Stimulated activated CD4-positive, alpha-beta T cell treated with anti-CD3 and anti-CD28 coated beads, Interleukin-15, amount 100 ng/mL, for 1 hour (primary cell): Measurements from ENCODE around the gene KRTAP5-9.
"Not testable (repeated sequence)": the region's sequence is repeated elsewhere in the genome, so short reads cannot be mapped to it uniquely, and the experiment has no call there.

Source experiments
- DNase-seq, 2 donors: peaks; one replicate each; pipeline ENCODE4 v3.0.0-alpha.2; 2020; ENCODE audit warnings: low read depth in 1 of 2, low spot score in 1 of 2

The KRTAP5-9 gene

DNA sequence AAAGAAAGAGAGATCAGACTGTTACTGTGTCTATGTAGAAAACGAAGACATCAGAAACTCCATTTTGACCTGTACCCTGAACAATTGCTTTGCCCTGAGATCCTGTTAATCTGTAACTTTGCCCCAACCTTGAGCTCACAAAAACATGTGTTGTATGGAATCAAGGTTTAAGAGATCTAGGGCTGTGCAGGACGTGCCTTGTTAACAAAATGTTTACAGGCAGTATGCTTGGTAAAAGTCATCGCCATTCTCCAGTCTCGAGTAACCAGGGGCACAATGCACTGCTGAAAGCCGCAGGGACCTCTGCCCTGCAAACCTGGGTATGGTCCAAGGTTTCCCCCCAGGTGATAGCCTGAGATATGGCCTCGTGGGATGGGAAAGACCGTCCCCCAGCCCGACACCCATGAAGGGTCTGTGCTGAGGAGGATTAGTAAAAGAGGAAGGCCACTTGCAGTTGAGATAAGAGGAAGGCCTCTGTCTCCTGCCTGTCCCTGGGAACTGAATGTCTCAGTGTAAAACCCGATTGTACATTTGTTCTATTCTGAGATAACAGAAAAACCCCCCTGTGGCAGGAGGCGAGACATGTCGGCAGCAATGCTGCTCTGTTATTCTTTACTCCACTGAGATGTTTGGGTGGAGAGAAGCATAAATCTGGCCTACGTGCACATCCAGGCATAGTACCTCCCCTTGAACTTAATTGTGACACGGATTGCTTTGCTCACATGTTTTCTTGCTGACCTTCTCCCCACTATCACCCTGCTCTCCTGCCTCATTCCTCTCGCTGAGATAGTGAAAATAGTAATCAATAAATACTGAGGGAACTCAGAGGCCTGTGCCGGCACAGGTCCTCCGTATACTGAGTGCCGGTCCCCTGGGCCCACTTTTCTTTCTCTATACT, 13.3 kb upstream of the KRTAP5-9 start:
- not testable (repeated sequence) for DNase-seq

- no peak for DNase-seq
Observed at GRCh38 chr11:71535825-71536224, 12.4 kb upstream of the KRTAP5-9 start.

DNA sequence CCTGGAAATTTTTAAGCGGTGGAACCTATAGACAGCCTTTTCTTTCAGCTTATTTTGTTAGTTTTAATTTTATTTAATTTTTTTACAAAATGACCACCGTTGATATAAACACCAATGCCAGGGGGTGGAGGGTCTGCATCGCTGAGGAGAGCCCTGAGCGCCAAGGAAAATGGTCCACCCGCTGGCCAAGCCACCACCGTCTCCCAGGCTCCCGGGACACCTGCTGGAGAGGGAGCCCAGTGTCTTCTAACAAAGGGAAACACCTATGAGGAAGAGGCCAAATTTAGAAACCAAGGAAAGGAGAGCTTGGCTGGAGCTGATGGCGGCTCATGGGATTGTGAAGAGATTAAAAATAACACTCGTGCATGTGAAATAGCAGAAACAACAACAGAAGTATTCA, 10.7 kb upstream of the KRTAP5-9 start:
- no peak for DNase-seq

DNA sequence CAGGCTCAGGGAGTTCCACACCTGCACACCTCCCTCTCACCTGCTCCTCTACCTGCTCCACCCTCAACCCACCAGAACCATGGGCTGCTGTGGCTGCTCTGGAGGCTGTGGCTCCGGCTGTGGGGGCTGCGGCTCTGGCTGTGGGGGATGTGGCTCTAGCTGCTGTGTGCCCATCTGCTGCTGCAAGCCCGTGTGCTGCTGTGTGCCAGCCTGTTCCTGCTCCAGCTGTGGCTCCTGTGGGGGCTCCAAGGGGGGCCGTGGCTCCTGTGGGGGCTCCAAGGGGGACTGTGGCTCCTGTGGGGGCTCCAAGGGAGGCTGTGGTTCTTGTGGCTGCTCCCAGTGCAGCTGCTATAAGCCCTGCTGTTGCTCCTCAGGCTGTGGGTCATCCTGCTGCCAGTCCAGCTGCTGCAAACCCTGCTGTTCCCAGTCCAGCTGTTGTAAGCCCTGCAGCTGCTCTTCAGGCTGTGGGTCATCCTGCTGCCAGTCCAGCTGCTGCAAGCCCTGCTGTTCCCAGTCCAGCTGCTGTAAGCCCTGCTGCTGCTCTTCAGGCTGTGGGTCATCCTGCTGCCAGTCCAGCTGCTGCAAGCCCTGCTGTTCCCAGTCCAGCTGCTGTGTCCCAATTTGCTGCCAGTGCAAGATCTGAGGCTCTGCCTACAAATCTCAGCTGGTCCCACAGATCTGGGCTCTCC, 10.1 kb upstream of the KRTAP5-9 start, which contains the start of gene KRTAP5-8:
TSS of gene KRTAP5-8 (plus strand) at position 49 of the 689 bp plus-strand sequence. CDS start at position 80, 31 bp downstream.
- not testable (repeated sequence) for DNase-seq

DNA sequence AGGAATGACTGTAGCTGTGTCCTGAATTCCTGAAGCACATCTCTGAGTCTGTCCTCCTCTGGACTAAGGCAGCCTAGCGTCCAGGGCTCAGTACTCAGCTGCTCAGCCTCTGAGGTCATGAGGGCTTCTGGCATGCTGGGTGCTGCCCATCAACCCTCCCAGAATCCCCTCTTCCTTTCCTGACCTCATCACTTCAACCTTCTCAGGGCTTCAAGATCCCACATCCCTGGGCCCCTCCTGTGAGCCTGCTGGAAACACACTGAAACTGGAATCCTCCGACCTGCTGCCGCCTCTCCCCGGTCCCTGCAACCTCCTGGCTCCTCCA, 9.6 kb upstream of the KRTAP5-9 start:
- DNase-seq = no peak

GRCh38 chr11:71539017-71539416, 9.2 kb upstream of the KRTAP5-9 start:
- DNase-seq = no peak

DNA sequence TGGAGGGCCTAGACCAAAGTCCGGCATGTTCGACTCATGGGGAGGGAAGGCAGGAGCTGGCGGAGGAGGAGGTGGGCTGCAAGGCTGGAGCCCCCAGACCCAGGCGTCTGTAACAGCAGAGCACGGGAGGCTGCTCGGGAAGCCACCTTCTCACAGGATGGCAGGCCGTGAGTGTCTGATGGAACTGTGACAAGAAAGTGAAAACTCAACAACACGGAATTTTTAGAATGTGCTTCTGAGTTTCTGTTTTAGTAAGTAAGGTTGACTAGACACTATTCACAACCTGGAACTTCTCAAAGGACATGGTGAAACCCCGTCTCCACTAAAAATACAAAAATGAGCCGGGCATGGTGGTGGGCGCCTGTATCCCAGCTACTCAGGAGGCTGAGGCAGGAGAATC, 8.2 kb upstream of the KRTAP5-9 start:
- DNase-seq = not testable (repeated sequence)

GRCh38 chr11:71540521-71541304, 7.5 kb upstream of the KRTAP5-9 start:
- not testable (repeated sequence) for DNase-seq

DNA sequence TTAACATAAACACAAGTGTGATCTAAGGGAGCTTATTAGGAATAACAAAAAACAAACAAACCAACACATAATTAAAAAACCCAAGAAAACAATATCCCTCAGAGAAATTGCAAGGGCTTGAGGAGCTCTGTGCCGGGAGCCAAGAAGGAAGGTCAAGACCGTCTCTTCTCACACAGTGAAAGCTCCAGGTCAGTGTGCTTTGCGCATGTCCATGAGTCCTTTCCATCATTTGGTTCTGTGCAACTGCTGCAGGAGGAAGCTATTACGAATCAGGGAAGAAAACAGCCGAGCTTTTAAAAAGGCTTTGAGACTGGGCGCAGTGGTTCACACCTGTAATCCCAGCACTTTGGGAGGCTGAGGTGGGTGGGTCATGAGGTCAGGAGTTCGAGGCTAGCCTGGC, 5.8 kb upstream of the KRTAP5-9 start:
- no peak for DNase-seq

- DNase-seq = no peak
Observed at GRCh38 chr11:71542879-71543777, 5.1 kb upstream of the KRTAP5-9 start.

DNA sequence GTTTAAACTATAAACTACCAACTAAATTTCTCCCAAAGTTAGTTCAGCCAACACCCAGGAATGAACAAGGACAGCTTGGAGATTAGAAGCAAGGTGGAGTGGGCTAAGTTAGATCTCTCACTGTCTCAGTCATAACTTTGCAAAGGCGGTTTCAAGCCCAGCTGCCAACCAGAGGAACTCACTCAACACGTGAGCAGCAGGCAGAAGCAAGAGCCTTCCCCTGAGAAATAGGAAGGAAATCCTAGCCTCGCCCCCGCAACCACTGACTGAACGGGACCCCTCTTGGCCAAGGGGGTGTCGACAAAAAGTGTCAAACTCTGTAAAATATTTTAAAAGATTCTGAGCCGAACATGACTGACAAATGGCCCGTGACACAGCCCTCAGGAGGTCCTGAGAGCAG, 4.4 kb upstream of the KRTAP5-9 start:
- no peak for DNase-seq

GRCh38 chr11:71544525-71545214, 3.5 kb upstream of the KRTAP5-9 start:
- DNase-seq = no peak

DNA sequence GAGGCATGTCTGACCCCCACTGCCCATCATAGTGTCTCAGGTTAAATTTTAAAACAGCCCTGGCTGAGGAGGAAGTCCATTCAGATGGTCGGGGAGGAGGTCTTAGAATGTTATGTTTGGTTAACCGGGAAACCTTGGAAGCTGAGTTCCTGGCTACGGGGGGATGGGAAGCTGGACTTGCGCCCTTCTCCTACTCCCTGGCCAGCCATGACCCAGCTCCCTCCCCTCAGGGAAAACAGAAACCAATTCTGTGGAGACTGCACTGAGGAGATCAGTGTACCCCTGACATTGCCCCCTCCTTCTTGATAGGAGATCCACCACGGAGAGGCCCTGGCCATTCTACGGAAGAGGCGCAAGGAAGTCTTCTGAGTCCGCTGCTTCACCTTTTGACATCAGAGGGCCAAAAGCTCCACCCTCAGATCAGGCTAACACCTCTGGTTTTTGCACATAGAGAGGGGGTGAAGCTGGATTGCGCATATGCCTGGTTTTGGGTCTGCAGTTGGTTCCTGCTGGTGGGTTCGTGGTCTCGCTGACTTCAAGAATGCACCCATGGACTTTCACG, 2.7 kb upstream of the KRTAP5-9 start:
- DNase-seq = no peak

- DNase-seq = no peak
Observed at GRCh38 chr11:71548716-71549151, 514 bp downstream of the KRTAP5-9 start.

- no peak for DNase-seq
Observed at GRCh38 chr11:71551711-71552110, 3.5 kb downstream of the KRTAP5-9 start.

DNA sequence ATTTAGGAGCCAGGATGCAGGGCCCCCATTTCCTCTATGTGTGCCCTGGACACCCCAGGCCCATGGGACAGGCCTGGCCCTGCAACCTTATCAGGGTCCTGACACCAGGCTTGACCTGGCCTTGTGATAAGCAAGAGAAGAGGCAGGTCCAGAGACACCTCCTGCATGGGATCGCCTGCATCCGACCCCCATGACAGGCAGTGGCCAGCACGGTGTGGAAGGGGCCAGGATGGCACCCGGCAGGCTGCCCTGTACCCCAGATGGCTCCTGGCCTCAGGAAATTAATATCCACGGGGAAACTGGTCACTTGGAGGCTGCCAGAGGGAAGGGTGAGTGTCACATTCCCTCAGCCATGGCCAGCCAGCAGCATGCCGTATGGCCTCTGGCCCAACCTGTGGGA, 6.8 kb downstream of the KRTAP5-9 start:
- no peak for DNase-seq

GRCh38 chr11:71555508-71555907, 7.3 kb downstream of the KRTAP5-9 start:
- DNase-seq = no peak

- DNase-seq = no peak
Observed at GRCh38 chr11:71556018-71556417, 7.8 kb downstream of the KRTAP5-9 start.

DNA sequence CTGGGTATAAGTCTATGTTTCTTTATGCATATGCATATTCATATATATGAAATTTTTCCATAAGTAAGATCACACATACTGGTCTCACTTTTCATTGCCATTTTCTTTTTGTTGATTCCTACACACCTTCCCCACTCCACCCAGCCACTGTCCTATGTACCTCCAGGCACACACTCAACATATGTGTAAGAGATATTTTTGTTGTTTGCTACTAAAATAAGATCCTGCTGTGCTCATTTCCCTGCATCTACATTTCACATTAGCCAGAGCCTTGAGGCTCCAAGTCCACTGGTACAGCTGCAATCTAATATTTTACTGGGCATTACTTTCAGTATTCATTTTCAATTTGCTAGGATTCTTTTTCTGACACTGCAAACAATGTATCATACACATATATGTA, 9.0 kb downstream of the KRTAP5-9 start:
- no peak for DNase-seq

- no peak for DNase-seq
Observed at GRCh38 chr11:71558996-71559395, 10.8 kb downstream of the KRTAP5-9 start.
